H1 (cell line): ENCODE measurements around the gene SLC15A3.

Experiments used
- CTCF ChIP-seq, 3 experiments: IDR thresholded peaks; 1 replicate in 2 of 3; 2 replicates in 1 of 3; pipeline versions ENCODE4 v1.5.1 to v1.6.1; 2011; ENCODE audit warnings: low read length in 3 of 3, mild to moderate bottlenecking in 3 of 3, inconsistent platforms in 2 of 3, low read depth in 1 of 3, moderate library complexity in 1 of 3; ENCODE audit not compliant: insufficient read depth in 1 of 3; ENCODE audit errors: control extremely low read depth in 1 of 3
- GABPA ChIP-seq: IDR thresholded peaks from 2 replicates; pipeline ENCODE4 v1.6.1; 2011; ENCODE audit warnings: mild to moderate bottlenecking, low read length, moderate library complexity, borderline replicate concordance; ENCODE audit not compliant: insufficient read depth
- MAFK ChIP-seq: IDR thresholded peaks from 2 replicates; pipeline ENCODE4 v1.6.1; 2012; ENCODE audit warnings: low read depth, mild to moderate bottlenecking, improper control_type of control experiment, low read length
- MAX ChIP-seq: IDR thresholded peaks from 2 replicates; pipeline ENCODE4 v1.6.1; 2012; ENCODE audit warnings: inconsistent platforms
- SP4 ChIP-seq: IDR thresholded peaks from 2 replicates; pipeline ENCODE4 v1.6.1; 2012; ENCODE audit warnings: low read length, inconsistent platforms

GRCh38 chr11:60906132-60906972 lies 45.6 kb downstream of the SLC15A3 start, which contains the start of gene PRPF19:
- TF ChIP-seq MAFK (no peak), SP4 (0 out of 2 replicates have a peak, but pooled peaks have one; percentile 31), GABPA (0 out of 2 replicates have a peak, but pooled peaks have one; percentile 37), CTCF (IDR thresholded peaks at IDR 0.05; ENCODE audit: control extremely low read depth in 1 of 3, insufficient read depth in 1 of 3, low read depth in 1 of 3, low read length in 3 of 3) (peak in 1 of 3 experiments; percentile 6; a peak in 1 of 4 replicates), MAX (peak; percentile 83)
